A204.1 (cell line): Measurements from ENCODE around the gene POLR1E.
"Not testable (repeated sequence)": the region's sequence is repeated elsewhere in the genome, so short reads cannot be mapped to it uniquely, and the experiment has no call there.

Source experiments
- FAIRE-seq: peaks from 2 replicates; lab custom pipeline; 2012; peaks lifted over from hg19 to GRCh38; lab: Jason Lieb, UNC

POLR1E gene

GRCh38 chr9:37504605-37505004 is 18.9 kb downstream of the POLR1E start:
- FAIRE-seq = no peak

- FAIRE-seq = no peak
These were observed 21.9 kb downstream of the POLR1E start for GRCh38 chr9:37507566-37508134.

DNA sequence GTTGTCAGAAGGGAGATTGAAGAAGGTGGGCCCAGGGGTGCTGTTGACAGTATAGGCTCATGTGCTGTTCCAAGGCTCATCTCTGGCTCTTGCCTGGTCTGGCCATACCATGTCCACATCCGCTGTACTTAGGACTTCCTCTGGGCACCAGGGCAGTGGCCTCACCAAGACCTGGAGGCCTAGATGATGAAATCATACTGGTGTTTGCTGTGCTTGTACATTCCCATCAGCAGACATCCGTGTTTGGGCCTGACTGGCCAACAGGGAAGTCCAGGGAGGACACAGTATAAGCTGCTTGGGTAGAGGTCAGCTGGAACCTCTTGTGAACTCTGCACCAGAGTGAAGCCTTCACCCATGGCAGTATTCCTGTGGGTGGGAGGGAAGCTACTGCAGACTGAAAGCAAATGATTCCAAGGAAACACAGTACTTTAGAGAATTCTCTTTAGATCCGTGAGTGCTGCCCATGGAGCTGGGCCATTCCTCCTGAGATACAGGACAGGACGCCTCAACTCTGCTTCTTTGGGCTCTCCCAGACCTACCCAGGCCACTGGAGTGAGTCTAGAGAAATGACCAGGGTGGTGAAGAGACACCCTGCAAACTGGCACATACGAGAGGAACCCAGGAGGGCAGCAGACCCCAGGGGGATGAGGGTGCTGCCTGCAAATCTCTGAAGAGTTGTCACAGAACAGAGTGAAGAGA is 22.5 kb downstream of the POLR1E start:
- FAIRE-seq = no peak

- FAIRE-seq = no peak
These were observed 23.1 kb downstream of the POLR1E start for GRCh38 chr9:37508834-37509206.

GRCh38 chr9:37509536-37509935 is 23.8 kb downstream of the POLR1E start:
- no peak for FAIRE-seq

DNA sequence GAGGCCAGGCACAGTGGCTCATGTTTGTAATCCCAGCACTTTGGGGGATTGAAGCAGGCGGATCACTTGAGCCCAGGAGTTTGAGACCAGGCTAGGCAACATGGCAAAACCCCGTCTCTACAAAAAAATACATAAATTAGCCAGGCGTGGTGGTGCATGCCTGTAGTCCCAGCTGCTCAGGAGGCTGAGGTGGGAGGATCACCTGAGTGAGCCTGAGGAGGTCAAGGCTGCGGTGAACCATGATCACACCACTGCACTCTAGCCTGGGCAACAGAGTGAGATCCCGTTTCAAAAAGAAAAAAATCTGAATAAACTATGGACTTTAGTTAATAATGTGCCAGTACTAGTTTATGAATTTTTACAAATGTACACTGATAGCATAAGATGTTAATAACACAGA is 24.3 kb downstream of the POLR1E start:
- not testable (repeated sequence) for FAIRE-seq

DNA sequence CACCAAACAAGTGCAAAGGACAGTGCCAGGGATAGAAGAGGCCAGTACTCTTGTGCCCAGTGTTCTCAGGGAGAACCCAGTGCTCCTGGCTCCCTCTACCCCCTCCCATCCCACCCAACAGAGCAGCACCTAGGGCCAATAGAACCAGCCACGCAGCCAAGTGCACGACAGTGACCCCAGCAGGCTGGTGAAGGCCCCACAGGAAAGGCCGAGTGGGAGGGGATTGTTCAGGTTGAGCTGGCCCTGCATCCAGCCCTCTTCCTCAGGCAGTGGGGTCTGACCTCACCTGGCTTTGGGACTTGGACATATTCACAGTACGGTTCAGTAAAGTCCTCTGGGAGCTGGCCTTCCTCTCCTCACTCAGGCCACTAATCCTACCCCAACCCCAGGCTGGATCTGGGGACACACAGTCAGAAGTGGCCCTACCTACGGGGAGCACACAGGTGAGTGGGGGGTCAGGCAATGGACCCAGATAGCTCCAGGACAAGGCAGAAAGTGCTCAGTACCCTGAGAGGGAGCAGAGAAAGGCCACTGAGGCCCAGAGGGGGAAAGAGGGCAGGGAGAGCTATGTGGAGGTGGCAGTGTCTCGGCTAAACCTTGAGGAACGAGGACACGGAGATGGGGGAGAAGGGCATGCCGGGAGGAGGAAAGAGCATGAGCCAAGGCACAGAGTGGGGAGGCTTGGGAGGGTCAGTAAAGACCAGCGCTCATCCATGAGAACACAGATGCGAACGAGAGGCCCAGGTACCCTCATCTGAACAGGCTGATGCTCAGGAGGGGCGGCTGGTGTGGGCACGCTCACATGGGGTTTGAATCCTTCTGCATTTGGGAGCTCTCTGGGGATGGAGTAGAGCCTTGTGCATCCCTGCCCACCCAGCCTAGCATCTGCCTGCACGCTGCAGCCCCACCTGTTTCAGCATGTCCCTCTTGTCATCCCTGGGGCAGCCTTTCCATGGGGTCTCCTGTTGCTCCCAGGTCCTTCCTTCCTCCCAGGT is 25.6 kb downstream of the POLR1E start:
- no peak for FAIRE-seq

- FAIRE-seq = no peak
These were observed 26.7 kb downstream of the POLR1E start for GRCh38 chr9:37512437-37512836.

GRCh38 chr9:37514415-37514814 is 28.7 kb downstream of the POLR1E start:
- FAIRE-seq = not testable (repeated sequence)

GRCh38 chr9:37514999-37515398 is 29.3 kb downstream of the POLR1E start:
- FAIRE-seq = no peak

- no peak for FAIRE-seq
These were observed 30.0 kb downstream of the POLR1E start for GRCh38 chr9:37515620-37516258.

DNA sequence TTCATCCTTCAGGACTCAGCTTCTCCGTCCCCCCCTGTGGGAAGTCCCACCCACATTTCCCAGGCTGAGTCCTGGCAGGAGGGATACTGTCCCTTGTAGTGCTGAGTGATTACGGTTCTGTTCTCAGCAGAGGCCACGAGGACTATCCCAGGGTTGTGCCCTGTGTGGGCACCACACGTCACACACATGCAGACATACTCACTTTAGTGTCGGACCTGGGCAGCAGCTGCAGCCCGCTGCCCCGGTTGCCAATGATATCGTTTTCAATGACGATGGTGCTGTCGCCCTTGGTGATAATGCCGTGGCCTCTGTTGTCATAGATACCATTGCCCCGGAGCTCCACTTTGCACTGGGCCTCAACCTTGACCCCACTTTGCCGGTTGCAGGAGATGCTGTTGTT is 32.2 kb downstream of the POLR1E start:
- no peak for FAIRE-seq

DNA sequence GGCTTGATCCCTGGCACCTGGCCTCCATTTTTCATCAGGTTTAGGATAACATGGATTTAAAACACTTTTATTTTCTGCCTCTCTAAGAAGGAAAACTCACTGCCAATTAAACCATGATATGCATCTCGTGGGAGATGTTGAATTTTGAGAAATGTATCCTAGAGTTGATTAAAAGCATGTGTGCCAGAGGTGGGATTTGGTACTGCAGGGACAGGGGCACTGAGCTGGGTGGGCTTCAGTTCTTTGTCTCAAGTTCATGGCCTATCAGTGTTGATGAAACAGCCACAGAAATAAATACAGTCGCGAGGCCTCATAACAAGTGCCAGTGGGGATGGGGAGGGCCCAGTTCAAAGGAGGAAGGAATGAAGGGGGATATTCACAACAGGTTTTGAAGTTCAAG is 34.9 kb downstream of the POLR1E start:
- FAIRE-seq = no peak

GRCh38 chr9:37521111-37521510 is 35.4 kb downstream of the POLR1E start:
- FAIRE-seq = no peak

DNA sequence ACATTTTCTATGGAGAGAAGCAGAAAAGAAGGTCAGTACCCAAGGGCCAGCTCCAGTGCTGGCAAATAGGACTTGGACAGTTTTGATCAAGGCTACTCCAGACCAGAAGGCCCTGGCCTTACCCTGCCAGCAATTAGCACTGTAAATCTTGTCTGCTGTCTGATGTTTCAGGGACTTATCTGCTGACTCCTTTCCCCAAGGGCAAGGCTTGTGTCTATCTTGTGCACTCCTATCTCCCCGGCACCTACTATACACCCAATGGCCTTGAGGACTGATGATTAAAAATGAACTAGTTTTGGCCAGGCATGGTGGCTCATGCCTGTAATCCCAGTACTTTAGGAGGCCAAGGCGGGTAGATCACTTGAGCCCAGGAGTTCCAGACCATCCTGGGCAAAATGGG is 37.2 kb downstream of the POLR1E start:
- no peak for FAIRE-seq

GRCh38 chr9:37523916-37524315 is 38.2 kb downstream of the POLR1E start:
- FAIRE-seq = no peak

DNA sequence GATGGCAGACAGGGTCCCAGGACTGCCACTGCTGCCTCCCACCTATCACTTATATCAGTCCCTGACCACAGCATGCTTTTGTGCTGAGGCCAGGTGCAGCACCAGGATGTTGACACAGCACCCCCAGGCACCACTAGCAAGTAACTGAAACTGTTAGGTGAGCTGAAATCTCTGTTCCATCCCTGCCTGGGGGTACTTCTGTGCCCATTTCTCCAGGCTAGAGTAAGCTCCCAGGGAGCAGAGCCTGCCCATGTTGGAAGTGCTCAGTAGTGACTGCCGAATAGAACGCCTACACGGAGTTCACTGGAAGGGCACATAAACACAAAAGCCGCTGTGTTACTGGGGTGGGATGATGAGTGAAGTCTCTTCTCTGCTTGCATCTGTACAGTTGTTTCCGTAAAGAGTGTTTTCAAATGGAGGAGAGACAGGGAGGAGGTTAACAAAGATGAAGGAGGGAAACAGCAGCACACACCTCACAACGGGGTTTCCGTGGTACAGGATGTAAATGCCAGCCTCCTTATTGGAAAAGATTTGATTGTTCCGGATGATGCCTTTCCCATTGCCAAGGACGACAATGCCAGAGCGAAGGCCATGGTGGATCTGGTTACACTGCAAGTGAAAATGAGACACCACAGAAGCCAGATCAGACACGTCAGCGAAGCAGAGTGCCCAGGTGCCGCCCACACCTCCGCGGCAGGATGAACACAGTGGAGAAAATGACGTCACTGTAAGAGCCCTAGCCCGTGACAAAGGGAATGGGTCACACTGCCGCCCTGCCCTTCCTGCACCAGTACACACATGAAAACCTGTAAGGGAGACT is 43.1 kb downstream of the POLR1E start:
- no peak for FAIRE-seq

DNA sequence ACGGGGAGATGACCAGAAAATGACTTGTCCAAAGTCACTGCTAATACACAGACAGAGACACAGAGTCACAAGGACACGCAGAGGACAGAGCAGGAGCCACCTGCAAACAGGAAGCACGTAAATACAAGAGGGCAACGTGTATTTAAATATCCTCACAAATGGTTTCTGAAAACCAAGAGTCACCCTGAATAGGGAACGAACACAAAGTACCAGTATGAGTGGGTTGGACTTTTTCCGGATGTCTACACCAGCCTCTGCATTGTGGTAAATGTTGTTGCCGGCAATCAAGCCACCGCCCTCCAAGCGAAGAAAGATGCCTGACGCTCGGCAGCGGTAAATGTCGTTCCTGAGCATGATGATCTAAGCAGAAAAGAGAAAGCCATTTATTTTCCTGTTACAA is 46.0 kb downstream of the POLR1E start:
- no peak for FAIRE-seq

GRCh38 chr9:37534412-37534811 is 48.7 kb downstream of the POLR1E start:
- no peak for FAIRE-seq

DNA sequence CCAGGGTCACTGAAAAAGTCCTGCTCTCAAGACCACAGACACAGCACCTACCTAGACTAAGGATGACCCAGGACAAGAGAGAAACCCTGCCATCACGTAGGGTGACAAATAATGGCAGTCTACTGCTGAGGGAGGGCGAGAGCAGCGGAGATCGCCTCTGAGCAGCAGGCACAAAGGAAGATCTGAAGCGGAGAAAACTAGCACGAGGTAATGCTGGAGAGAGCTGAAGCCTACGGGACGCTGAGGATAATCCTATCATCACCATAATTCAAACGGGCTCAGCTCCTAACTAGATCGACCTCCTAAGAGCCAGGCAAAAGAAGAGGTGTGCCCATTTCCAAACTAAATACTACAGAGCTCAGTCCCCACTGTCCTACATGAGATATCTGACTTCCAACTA is 49.2 kb downstream of the POLR1E start:
- no peak for FAIRE-seq

- FAIRE-seq = no peak
These were observed 52.4 kb downstream of the POLR1E start for GRCh38 chr9:37538099-37538498.

GRCh38 chr9:37539634-37540033 is 53.9 kb downstream of the POLR1E start:
- FAIRE-seq = no peak
